HUES64 (cell line): ENCODE results near the gene FBXO5.
"Not testable (repeated sequence)": the region's sequence is repeated elsewhere in the genome, so short reads cannot be mapped to it uniquely, and the experiment has no call there.

Experiments
- H3K27ac ChIP-seq: 2 replicates; pipeline ENCODE4 v1.7.0; 2013; ENCODE audit warnings: low read depth, low read length, inconsistent platforms
- H3K27me3 ChIP-seq: 2 replicates; pipeline ENCODE4 v1.6.1; 2013; ENCODE audit warnings: mild to moderate bottlenecking, low read length; ENCODE audit not compliant: insufficient read depth
- H3K36me3 ChIP-seq: 2 replicates; pipeline ENCODE4 v1.6.1; 2013; ENCODE audit warnings: mild to moderate bottlenecking, low read length; ENCODE audit not compliant: insufficient read depth
- H3K4me1 ChIP-seq: 2 replicates; pipeline ENCODE4 v1.6.1; 2013; ENCODE audit warnings: mild to moderate bottlenecking, low read length, moderate library complexity; ENCODE audit not compliant: insufficient read depth
- H3K4me3 ChIP-seq: 2 replicates; pipeline ENCODE4 v1.5.1; 2013; ENCODE audit warnings: mild to moderate bottlenecking, low read length, moderate library complexity
- H3K9ac ChIP-seq: 2 replicates; pipeline ENCODE4 v1.6.1; 2013; ENCODE audit warnings: mild to moderate bottlenecking, low read depth, low read length
- H3K9me3 ChIP-seq: 2 replicates; pipeline ENCODE4 v1.6.1; 2013; ENCODE audit warnings: low read depth, low read length; ENCODE audit not compliant: insufficient read depth
- WGBS: fragments of 150-250, 120-280 bp; methylation state at CpG from one replicate; pipeline ENCODE4 v1.1.7; 2013; ENCODE audit warnings: missing lambda C conversion rate; 5-methylcytosine and 5-hydroxymethylcytosine counted together

The FBXO5 gene

DNA sequence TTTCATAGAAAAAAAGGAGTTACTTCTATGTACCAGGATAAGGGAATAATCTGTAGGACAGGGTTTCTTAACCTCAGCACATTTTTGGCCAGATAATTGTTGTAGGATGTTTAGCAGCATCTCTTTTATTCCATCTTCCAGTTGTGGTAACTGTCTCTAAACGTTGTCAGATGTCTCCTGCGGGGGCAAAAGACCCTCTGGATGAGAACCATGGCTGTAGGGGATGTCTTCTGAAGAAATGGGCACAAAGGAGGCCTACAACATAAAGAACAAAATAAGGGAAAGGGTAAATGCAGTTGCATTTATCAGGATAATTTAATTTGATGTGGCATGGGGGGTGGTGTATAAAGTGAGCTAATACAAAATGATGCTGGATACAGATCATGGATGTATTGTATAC, 4.1 kb upstream of the FBXO5 start:
- Histone ChIP-seq H3K9ac (no peak overlapping the region), H3K27ac (no peak overlapping the region), H3K27me3 (no peaks in the 10 kb centered on the region), H3K4me3 (no peak overlapping the region), H3K4me1 (peaks cover 9% of the 10 kb centered on the region; the same call in 1 of the 2 replicates), H3K9me3 (no peaks in the 10 kb centered on the region), H3K36me3 (peaks cover 34% of the 10 kb centered on the region)
- 95% methylated on average over 2 of the region's 2 CpGs for WGBS

DNA sequence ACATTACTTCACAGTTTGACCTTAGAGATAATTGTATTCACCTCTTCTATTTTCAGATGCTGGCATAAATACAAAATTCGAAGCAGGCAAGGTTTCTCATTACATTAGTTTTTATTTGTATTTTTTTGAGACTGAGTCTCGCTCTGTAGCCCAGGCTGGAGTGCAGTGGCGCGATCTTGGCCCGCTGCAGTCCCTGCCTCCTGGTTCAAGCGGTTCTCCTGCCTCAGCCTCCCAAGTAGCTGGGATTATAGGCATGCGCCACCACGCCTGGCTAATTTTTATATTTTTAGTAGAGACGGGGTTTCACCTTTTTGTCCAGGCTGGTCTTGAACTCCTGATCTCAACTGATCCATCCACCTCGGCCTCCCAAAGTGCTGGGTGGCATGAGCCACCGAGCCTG, 2.5 kb upstream of the FBXO5 start:
- not testable (repeated sequence) for H3K9ac ChIP-seq, H3K27ac ChIP-seq, H3K9me3 ChIP-seq, H3K27me3 ChIP-seq
- 94% methylated on average over 11 of the region's 11 CpGs for WGBS
- H3K36me3 ChIP-seq, result peaks cover 22% of the 10 kb centered on the region
- peak overlapping the region; percentile 90 for H3K4me3 ChIP-seq
- H3K4me1 ChIP-seq, result peaks cover 16% of the 10 kb centered on the region; the same call in 1 of the 2 replicates

DNA sequence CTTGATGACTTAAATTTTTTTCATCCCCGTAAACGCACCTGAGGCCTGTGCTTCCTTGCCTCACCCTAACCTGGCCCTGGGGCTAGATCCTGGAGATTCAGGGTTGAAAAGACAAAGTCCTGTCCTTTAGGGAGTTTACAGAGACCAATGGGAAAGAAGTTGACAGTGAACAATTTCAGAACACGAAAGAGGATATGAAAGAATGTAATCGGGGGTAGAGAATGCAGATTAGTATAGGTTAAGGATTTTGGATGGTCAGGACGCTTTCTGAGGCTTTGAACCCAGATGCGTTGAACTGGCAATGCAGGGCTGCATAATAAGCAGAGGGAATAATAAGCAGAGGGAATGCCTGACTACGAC, 1.7 kb upstream of the FBXO5 start:
- peaks cover 21% of the 10 kb centered on the region; the same call in 1 of the 2 replicates for H3K36me3 ChIP-seq
- no peak overlapping the region for H3K27ac ChIP-seq
- H3K9ac ChIP-seq, result peak overlapping the region; percentile 92
- peak overlapping the region; percentile 90 for H3K4me3 ChIP-seq
- no peaks in the 10 kb centered on the region for H3K27me3 ChIP-seq
- H3K9me3 ChIP-seq, result no peaks in the 10 kb centered on the region
- 13% methylated on average over 6 of the region's 7 CpGs for WGBS
- H3K4me1 ChIP-seq, result peaks cover 24% of the 10 kb centered on the region

DNA sequence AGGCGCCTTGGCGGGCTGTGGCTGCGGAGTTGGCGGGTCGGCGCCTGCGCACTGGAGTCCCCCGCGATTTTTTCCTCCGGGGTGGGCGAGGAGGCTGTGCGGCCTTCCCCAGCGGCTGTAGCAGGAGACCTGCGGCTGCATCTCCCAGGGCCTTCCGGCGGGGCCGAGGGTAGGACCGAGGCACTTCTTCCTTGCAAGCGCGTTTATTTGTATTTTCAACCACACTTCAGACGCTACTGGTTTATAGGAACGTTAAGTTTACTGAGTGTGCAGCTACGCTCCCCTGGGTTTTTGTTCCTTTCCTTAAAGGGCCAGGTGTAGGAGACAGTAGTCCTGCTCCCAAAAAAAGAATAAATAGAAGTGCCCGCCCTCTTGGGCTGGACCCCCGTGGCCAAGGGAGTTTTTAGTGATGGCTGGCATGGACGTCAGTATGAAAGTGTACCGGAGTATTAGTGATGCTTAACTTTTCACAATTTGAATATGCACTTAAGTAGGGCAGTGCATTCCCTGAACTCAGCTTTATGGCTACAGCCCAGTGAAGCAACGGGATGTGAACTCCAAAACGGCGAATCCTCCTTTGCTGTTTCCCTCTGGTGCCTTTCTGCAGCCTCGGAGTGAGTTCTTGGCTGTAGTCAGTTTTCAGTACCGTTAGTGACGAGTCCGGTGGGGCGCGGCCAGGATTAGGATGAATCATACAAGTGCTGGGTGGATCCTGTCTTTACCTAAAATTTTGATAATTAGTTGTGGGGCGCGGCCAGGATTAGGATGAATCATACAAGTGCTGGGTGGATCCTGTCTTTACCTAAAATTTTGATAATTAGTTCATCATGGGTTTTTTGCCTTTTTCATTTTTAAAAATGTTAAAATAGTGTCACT, 1.0 kb upstream of the FBXO5 start:
- peak overlapping the region; percentile 90 for H3K4me3 ChIP-seq
- peaks cover 31% of the 10 kb centered on the region for H3K4me1 ChIP-seq
- H3K9me3 ChIP-seq, result no peaks in the 10 kb centered on the region
- H3K27me3 ChIP-seq, result no peaks in the 10 kb centered on the region
- H3K9ac ChIP-seq, result peak overlapping the region; percentile 92
- WGBS, result under 1% methylated on average over 38 of the region's 38 CpGs
- H3K36me3 ChIP-seq, result peaks cover 26% of the 10 kb centered on the region
- peak overlapping the region; percentile 80 for H3K27ac ChIP-seq

DNA sequence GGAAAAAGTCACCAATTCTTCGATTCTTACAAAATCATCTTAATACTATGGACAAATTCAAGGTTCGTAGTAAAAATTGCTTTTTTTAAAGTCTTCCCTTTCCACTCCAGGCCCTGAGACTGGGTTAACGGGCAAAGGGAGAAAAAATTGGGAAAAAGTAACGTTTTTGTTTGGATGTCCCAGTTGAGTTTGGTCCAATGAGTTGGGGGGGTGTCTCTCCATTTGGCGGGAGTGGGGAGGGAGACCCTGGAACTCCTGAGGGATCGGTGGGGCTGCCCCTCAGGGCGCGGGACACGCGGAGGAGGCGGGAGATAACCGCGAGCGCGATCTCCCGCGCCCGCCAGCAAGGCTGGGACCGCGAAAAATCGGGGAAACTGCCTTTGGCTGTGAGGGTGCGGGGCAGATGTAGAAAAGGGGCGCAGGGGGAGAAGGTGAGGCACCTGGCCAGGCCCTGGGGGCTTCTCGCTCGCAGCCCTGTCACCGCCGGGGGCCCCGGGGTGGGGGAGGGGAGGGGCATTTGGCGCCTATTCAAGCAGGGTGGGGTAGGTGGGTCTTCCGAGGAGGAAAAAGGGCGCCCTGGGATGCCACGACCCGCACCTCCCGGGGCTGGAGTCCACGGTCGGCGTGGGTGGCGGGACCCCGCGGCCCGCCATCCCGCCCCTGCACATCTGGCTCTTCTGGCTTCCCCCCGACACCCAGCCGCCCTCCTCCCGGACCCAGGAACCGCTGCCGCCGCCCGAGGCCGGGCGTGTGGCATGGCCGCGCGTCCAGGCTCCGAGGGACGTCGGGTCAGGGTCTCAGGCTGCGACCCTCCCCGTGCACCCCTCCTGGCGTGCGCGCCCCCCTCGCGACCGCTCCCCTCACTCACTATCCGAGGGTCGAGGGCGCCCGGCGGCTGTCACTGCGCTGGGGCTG, 595 bp downstream of the FBXO5 start:
- H3K4me1 ChIP-seq, result peaks cover 44% of the 10 kb centered on the region
- H3K9ac ChIP-seq, result peak overlapping the region; percentile 93
- peaks cover 41% of the 10 kb centered on the region for H3K36me3 ChIP-seq
- H3K9me3 ChIP-seq, result no peaks in the 10 kb centered on the region
- H3K27me3 ChIP-seq, result no peaks in the 10 kb centered on the region
- WGBS, result under 1% methylated on average over 69 of the region's 71 CpGs
- H3K27ac ChIP-seq, result peak overlapping the region; percentile 78
- H3K4me3 ChIP-seq, result peak overlapping the region; percentile 90

DNA sequence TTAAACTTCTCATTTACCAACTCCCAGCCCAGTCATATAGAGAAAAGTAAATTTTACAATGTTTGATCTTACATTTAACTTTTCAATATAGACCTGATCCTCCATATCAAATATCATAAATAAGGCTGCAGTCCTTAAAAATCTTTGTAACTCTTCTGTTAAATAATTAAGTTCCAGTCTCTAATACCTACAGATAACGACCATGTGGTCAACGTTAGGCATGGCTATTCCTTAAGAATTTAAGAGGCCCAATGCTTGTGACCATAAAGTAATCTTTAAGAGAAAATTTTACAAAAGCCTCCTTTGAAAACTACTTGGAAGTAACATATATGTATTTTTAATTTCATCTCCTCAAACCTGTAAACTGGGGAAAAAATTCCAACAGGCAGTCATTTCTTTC, 1.6 kb downstream of the FBXO5 start:
- Histone ChIP-seq H3K36me3 (peaks cover 46% of the 10 kb centered on the region), H3K27ac (no peak overlapping the region), H3K27me3 (no peaks in the 10 kb centered on the region), H3K4me1 (peaks cover 51% of the 10 kb centered on the region), H3K9me3 (no peaks in the 10 kb centered on the region), H3K9ac (peak overlapping the region; percentile 93), H3K4me3 (peak overlapping the region; percentile 90)
- 0% methylated on average over 2 of the region's 2 CpGs for WGBS

DNA sequence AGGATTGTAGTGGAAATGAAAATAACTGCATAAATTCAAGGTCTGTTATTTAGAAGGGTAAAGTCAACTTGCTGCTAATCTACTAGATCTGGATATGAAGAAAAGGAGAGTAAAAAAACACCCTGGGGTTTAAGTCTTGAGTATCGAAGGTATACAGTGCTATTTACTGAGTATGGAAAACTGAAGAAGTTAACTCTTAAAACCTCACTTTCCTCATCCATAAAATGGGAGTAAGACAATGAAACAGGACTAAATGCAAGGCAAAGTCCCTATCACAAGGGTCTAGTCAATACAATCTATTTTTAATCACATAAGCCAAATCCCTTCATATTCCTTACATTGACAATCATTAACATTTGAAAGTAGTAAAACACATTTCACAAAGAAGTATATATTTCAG, 2.2 kb downstream of the FBXO5 start:
- Histone ChIP-seq H3K27me3 (no peaks in the 10 kb centered on the region), H3K4me3 (peak overlapping the region; percentile 90), H3K9me3 (no peaks in the 10 kb centered on the region), H3K4me1 (peaks cover 51% of the 10 kb centered on the region), H3K9ac (peak overlapping the region; percentile 93), H3K27ac (no peak overlapping the region), H3K36me3 (peaks cover 46% of the 10 kb centered on the region)
- 80% methylated on average over 1 of the region's 1 CpG for WGBS

DNA sequence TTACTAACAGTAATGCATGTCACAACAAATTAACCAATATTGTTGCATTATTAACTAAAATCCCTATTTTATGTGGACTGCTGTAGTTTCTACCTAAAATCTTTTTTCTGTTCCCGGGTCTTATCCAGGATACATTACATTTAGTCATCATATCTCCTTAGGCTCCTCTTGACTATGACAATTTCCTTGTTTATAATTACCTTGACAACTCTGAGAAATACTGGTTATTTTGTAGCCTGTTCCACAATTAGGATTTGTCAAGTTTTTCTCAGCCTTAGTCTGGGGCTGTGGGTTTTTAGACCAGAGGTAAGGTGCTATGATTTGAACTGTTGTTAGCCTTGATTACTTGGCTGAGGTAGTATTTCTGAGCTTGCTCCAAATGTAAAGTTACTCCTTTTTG, 3.7 kb downstream of the FBXO5 start:
- 100% methylated on average over 1 of the region's 1 CpG for WGBS
- peaks cover 49% of the 10 kb centered on the region for H3K4me1 ChIP-seq
- H3K27me3 ChIP-seq, result no peaks in the 10 kb centered on the region
- no peak overlapping the region for H3K27ac ChIP-seq
- H3K4me3 ChIP-seq, result peak overlapping the region; percentile 90
- no peak overlapping the region for H3K9ac ChIP-seq
- no peaks in the 10 kb centered on the region for H3K9me3 ChIP-seq
- H3K36me3 ChIP-seq, result peaks cover 60% of the 10 kb centered on the region

DNA sequence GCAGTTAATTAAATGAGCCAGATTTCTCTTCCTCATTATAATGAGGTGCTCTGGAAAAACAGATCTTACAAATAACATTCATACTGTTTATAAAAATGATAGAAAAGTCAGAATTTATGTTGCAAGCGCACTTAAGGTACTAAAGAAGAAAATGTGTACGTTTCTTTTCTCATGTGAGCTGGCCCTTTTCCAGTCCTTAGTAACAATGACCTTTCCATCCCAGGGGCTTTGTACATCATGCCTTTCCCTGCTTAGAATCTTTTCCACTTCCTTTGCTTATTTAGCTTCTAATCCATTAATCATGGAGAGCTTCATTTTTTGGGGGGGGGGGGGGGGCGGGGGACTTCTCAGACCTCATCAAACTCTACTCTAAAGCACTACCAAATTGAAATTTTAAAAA, 4.8 kb downstream of the FBXO5 start:
- H3K36me3 ChIP-seq, result peaks cover 71% of the 10 kb centered on the region
- WGBS, result 97% methylated on average over 2 of the region's 3 CpGs
- H3K9me3 ChIP-seq, result no peaks in the 10 kb centered on the region
- H3K9ac ChIP-seq, result no peak overlapping the region
- no peaks in the 10 kb centered on the region for H3K27me3 ChIP-seq
- no peak overlapping the region for H3K27ac ChIP-seq
- H3K4me3 ChIP-seq, result no peak overlapping the region
- H3K4me1 ChIP-seq, result peaks cover 50% of the 10 kb centered on the region

DNA sequence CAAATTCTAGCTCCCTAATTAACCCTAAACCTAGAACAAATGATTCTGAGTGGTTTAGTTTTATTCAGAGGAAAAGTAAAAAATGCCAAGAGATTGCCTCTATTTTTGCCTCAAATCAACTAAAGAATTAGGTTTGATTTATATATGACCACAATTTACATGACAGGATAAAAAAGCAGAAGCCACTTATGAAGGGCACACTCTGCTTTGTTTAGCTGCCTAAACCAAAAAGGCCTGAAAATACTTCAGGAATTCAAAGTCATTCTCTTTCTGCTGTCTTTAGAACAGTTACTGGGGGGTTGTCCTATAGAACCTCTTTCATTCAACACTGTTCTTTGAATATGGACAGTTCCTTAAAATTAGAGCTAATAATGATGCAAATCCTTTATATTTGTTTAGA, 5.3 kb downstream of the FBXO5 start:
- no peak overlapping the region for H3K9ac ChIP-seq
- peak overlapping the region; percentile 20; the same call in 1 of the 2 replicates for H3K27ac ChIP-seq
- peaks cover 76% of the 10 kb centered on the region for H3K36me3 ChIP-seq
- H3K4me3 ChIP-seq, result no peak overlapping the region
- H3K27me3 ChIP-seq, result no peaks in the 10 kb centered on the region
- H3K4me1 ChIP-seq, result peaks cover 50% of the 10 kb centered on the region
- no peaks in the 10 kb centered on the region for H3K9me3 ChIP-seq

DNA sequence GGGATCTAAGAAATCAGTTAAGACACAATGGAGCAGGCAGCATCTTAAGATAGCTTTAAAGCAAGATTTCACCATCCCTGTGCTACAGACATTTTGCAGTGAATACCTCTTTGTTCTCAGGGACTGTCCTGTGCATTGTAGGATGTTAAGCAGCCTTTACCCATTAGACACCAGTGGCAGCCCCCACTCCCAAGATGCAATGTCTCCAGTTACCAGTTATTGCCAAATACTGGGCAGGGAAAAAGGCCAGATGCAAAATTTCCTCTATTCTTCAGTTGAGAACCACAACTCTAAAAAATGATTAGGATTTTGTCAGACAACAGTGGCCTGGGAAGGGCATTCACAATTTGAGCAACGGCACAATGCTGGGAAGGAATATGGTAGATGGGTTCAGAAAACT, 6.1 kb downstream of the FBXO5 start:
- Histone ChIP-seq H3K4me3 (no peak overlapping the region), H3K9me3 (no peaks in the 10 kb centered on the region), H3K27me3 (no peaks in the 10 kb centered on the region), H3K36me3 (peaks cover 84% of the 10 kb centered on the region), H3K4me1 (peaks cover 50% of the 10 kb centered on the region), H3K27ac (no peak overlapping the region), H3K9ac (no peak overlapping the region)
- 93% methylated on average over 1 of the region's 1 CpG for WGBS
